Loucy (cell line): ENCODE results near the gene GAREM2.

Source experiments
- H2AFZ ChIP-seq: fragments of 200-600 bp; sonication (generic); 2 replicates; pipeline ENCODE4 v1.6.0; 2016; ENCODE audit warnings: antibody characterized with exemption, mild to moderate bottlenecking, low read length, moderate library complexity
- H3F3A ChIP-seq: fragments of 200-600 bp; 2 replicates; pipeline ENCODE4 v1.6.0; 2016; ENCODE audit warnings: antibody characterized with exemption, low read depth, mild to moderate bottlenecking
- H3K27me3 ChIP-seq: fragments of 200-600 bp; sonication (generic); 2 replicates; pipeline ENCODE4 v1.6.1; 2014; ENCODE audit warnings: low read length, mild to moderate bottlenecking; ENCODE audit not compliant: insufficient read depth, poor library complexity, severe bottlenecking
- H3K36me3 ChIP-seq: fragments of 200-600 bp; sonication (generic); 2 replicates; pipeline ENCODE4 v1.6.1; 2016; ENCODE audit warnings: low read length; ENCODE audit not compliant: insufficient read depth
- H3K4me1 ChIP-seq: fragments of 200-600 bp; sonication (generic); 2 replicates; pipeline ENCODE4 v1.5.1; 2014; ENCODE audit warnings: low read length, mild to moderate bottlenecking; ENCODE audit not compliant: insufficient read depth, poor library complexity, severe bottlenecking
- H3K4me2 ChIP-seq: fragments of 200-600 bp; sonication (generic); 2 replicates; pipeline ENCODE4 v1.6.0; 2014; ENCODE audit warnings: antibody characterized with exemption, low read length, low read depth, mild to moderate bottlenecking; ENCODE audit not compliant: poor library complexity, severe bottlenecking
- H3K4me3 ChIP-seq: fragments of 200-600 bp; sonication (generic); 2 replicates; pipeline ENCODE4 v1.5.1; 2014; ENCODE audit warnings: low read length, mild to moderate bottlenecking, mixed read lengths; ENCODE audit not compliant: poor library complexity, severe bottlenecking
- H3K79me2 ChIP-seq: fragments of 200-600 bp; sonication (generic); 2 replicates; pipeline ENCODE4 v1.6.1; 2014; ENCODE audit warnings: low read length; ENCODE audit not compliant: insufficient read depth
- H3K9ac ChIP-seq: fragments of 200-600 bp; sonication (generic); 2 replicates; pipeline ENCODE4 v1.6.0; 2014; ENCODE audit warnings: mild to moderate bottlenecking, low read depth, low read length, moderate library complexity; ENCODE audit not compliant: poor library complexity, severe bottlenecking
- H3K9me2 ChIP-seq: fragments of 200-600 bp; sonication (generic); replicated peaks from 2 replicates; pipeline ENCODE4 v1.6.1; 2016; ENCODE audit warnings: low read depth, low read length, mixed read lengths
- H3K9me3 ChIP-seq: fragments of 200-600 bp; sonication (generic); 2 replicates; pipeline ENCODE4 v1.6.1; 2014; ENCODE audit warnings: mild to moderate bottlenecking, antibody characterized with exemption, low read length, low read depth; ENCODE audit not compliant: insufficient read depth
- H4K20me1 ChIP-seq: fragments of 200-600 bp; sonication (generic); 2 replicates; pipeline ENCODE4 v1.6.0; 2014; ENCODE audit warnings: antibody characterized with exemption, low read length, mild to moderate bottlenecking; ENCODE audit not compliant: insufficient read depth, poor library complexity, severe bottlenecking
- EZH2phosphoT487 ChIP-seq: fragments of 200-600 bp; IDR thresholded peaks from 2 replicates; pipeline ENCODE4 v1.6.1; 2018; ENCODE audit warnings: antibody characterized with exemption, mild to moderate bottlenecking, moderate library complexity, borderline replicate concordance
- TF ChIP-seq, protein P1 (sequence below): fragments of 200-600 bp; sonication (generic); conservative IDR thresholded peaks from 2 replicates; pipeline ENCODE4 v1.5.1; 2014; ENCODE audit warnings: mild to moderate bottlenecking, antibody characterized with exemption, low read length

GAREM2 gene

DNA sequence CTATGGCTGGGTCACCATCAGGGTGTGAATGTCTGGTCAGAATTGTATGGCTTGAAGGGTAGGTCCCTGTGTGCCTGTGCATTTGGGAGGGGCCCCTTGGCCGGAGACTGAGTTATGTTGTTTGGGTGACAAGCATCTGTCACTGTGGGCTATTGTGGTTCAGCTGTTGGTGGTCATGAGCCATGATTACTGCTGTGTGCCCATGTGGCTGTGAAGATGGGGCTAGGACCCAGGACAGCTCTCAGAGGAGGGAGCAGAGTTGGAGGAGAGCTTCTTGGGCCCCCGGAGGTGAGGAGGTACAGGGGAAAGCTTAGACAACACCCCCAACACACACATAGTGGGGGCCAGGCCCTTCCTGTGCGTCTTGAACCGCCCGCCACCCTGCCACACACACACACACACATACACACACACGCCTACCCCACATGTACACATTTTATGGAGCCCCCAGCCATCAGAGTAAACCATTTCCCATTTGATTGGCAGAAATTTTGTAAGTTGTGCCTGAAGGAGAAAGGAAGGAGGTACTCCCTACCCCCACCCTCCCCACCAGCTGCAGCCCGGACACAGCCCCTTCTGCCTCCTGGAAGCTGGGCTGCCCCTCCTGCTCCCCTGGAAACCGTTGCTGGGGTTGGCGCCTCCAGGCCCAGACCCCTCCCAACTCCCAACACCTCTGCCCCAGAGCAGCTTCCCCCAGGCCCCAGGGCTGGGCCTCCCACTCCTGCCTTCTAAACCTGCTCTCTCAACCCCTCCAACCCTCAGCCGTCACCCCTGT lies 2.0 kb downstream of the GAREM2 start:
- Histone ChIP-seq H3K4me1 (no peaks in the 10 kb centered on the region), H4K20me1 (no peaks in the 10 kb centered on the region), H3F3A (no peaks in the 10 kb centered on the region), H3K9ac (no peak overlapping the region), H3K9me3 (no peaks in the 10 kb centered on the region), H3K27me3 (no peaks in the 10 kb centered on the region), H2AFZ (no peak overlapping the region), H3K79me2 (no peaks in the 10 kb centered on the region), H3K36me3 (no peaks in the 10 kb centered on the region), H3K4me3 (no peak overlapping the region), H3K4me2 (no peak overlapping the region), H3K9me2 (no peaks in the 10 kb centered on the region)
- TF ChIP-seq, protein P1, sequence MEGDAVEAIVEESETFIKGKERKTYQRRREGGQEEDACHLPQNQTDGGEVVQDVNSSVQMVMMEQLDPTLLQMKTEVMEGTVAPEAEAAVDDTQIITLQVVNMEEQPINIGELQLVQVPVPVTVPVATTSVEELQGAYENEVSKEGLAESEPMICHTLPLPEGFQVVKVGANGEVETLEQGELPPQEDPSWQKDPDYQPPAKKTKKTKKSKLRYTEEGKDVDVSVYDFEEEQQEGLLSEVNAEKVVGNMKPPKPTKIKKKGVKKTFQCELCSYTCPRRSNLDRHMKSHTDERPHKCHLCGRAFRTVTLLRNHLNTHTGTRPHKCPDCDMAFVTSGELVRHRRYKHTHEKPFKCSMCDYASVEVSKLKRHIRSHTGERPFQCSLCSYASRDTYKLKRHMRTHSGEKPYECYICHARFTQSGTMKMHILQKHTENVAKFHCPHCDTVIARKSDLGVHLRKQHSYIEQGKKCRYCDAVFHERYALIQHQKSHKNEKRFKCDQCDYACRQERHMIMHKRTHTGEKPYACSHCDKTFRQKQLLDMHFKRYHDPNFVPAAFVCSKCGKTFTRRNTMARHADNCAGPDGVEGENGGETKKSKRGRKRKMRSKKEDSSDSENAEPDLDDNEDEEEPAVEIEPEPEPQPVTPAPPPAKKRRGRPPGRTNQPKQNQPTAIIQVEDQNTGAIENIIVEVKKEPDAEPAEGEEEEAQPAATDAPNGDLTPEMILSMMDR, result no peak
- TF ChIP-seq EZH2phosphoT487, result no peak

DNA sequence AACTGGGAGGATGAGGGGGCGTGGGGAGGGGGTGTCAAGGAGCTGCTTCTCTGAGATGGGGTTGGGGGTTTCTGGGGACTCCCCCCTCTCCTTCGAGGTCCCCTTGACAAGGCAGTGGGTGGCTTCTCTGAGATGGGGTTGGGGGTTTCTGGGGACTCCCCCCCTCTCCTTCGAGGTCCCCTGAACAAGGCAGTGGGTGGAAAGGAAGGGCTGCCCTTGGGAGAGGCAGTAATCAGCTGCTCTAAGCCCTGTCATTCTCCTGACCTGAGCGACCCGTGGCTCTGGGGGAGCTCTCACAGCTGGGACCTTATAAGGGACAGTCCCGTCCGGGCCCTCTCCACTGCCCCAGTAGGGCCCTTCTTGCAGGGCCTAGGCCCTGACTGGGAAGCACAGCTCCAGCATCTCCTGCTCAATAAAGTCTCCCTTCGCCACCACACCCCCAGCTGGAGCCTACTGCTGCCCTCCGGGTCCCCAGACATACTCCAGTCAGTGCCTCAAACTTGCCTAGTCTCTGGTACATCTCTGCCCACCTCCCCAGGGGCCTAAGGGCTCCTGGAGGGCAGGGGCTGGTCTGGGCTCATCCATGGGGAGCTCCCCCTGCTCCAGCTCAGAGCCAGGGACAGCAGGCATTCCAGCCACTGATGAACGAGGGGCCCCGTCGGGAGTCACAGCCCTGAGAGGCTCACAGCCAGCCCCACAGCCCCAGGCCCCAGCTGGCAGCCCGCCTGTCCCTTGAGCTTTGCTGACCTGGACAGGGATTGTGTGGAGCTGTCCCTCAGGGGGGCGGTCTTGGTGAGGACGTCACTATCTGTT lies 2.8 kb downstream of the GAREM2 start:
- Histone ChIP-seq H3K9ac (no peak overlapping the region), H3K9me3 (no peaks in the 10 kb centered on the region), H3F3A (no peaks in the 10 kb centered on the region), H3K27me3 (no peaks in the 10 kb centered on the region), H3K36me3 (no peaks in the 10 kb centered on the region), H3K79me2 (no peaks in the 10 kb centered on the region), H3K9me2 (no peaks in the 10 kb centered on the region), H3K4me2 (no peak overlapping the region), H2AFZ (no peak overlapping the region), H3K4me1 (no peaks in the 10 kb centered on the region), H4K20me1 (no peaks in the 10 kb centered on the region), H3K4me3 (no peak overlapping the region)
- TF ChIP-seq EZH2phosphoT487, result no peak
- TF ChIP-seq, protein P1, result no peak

DNA sequence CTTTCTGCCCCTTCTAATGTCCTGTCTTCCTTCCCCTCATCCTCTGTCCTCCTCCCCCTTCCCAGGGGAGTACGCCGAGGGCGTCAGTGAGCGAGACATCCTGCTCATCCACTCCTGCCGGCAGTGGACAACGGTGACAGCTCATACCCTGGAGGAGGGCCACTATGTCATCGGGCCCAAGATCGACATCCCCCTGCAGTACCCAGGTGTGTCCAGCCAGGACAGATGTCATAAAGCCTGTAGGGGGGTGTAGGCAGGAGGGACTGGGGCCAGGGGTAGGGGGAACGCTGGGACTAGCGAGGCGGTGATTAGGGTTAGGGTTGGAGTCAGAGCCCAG lies 3.4 kb downstream of the GAREM2 start:
- no peaks in the 10 kb centered on the region for H3K27me3 ChIP-seq
- H3K79me2 ChIP-seq, result no peaks in the 10 kb centered on the region
- H3K36me3 ChIP-seq, result no peaks in the 10 kb centered on the region
- no peak for TF ChIP-seq EZH2phosphoT487
- TF ChIP-seq, protein P1, result no peak
- H3K9ac ChIP-seq, result no peak overlapping the region
- no peak overlapping the region for H3K4me2 ChIP-seq
- no peaks in the 10 kb centered on the region for H4K20me1 ChIP-seq
- no peak overlapping the region for H2AFZ ChIP-seq
- no peak overlapping the region for H3K4me3 ChIP-seq
- no peaks in the 10 kb centered on the region for H3K9me2 ChIP-seq
- H3K9me3 ChIP-seq, result no peaks in the 10 kb centered on the region
- no peaks in the 10 kb centered on the region for H3F3A ChIP-seq
- no peaks in the 10 kb centered on the region for H3K4me1 ChIP-seq
